ENCODE data around the gene ATP6V1G2.

- no peak for TF ChIP-seq POLR2AphosphoS5 (IDR thresholded peaks at IDR 0.05)
- no peak for TF ChIP-seq EP300 (IDR thresholded peaks at IDR 0.05; ENCODE audit: low read depth)
- no peak for TF ChIP-seq CTCF (IDR thresholded peaks at IDR 0.05)
- no peak for TF ChIP-seq POLR2A (IDR thresholded peaks at IDR 0.05)
Observed at GRCh38 chr6:31545291-31545690, 1.1 kb downstream of the ATP6V1G2 start.
